Adrenal gland (tissue), 12 donors: ENCODE measurements around the gene UNC5CL. TPM values are rescaled to one million over a fixed set of nuclear protein-coding genes. Genes with fewer than 3 reads are reported as not detected.

Source experiments
- DNase-seq, 7 donors: peaks; one replicate each; pipeline ENCODE4 v3.0.0-alpha.2; 2019 to 2020
- H3K27ac ChIP-seq, 5 donors: fragments of 200-600 bp; sonication (generic) in 4 of 5; 1 replicate in 3 of 5; 2 replicates in 2 of 5; pipeline versions ENCODE4 v1.5.1 to v1.8.0; 2016 to 2020; ENCODE audit warnings: mild to moderate bottlenecking in 1 of 5
- H3K27me3 ChIP-seq: fragments of 200-600 bp; 2 replicates; pipeline ENCODE4 v1.8.0; 2021
- H3K36me3 ChIP-seq, 2 donors: fragments of 200-600 bp; replicated peaks in 1 of 2; 1 replicate in 1 of 2; 2 replicates in 1 of 2; pipeline versions ENCODE4 v1.5.1 to v1.8.0; 2018 to 2022
- H3K4me1 ChIP-seq, 2 donors: fragments of 200-600 bp; replicated peaks in 1 of 2; 1 replicate in 1 of 2; 2 replicates in 1 of 2; pipeline versions ENCODE4 v1.5.1 to v1.8.0; 2018 to 2021
- H3K4me3 ChIP-seq, 4 donors: fragments of 200-600 bp; sonication (generic) in 3 of 4; one replicate each; pipeline ENCODE4 v1.5.1; 2016 to 2018
- H3K9me3 ChIP-seq, 3 donors: fragments of 200-600 bp; sonication (generic) in 1 of 3; replicated peaks in 1 of 3; 1 replicate in 2 of 3; 2 replicates in 1 of 3; pipeline versions ENCODE4 v1.5.1 to v1.8.0; 2016 to 2021
- CTCF ChIP-seq, 6 experiments: fragments of 450-650 bp in 4 of 6; fragments of 200-600 bp in 2 of 6; sonication (generic) in 1 of 6; IDR thresholded peaks; 1 replicate in 5 of 6; 2 replicates in 1 of 6; pipeline versions ENCODE4 v1.5.1 to v1.8.0; 2016 to 2021; ENCODE audit warnings: antibody characterized with exemption in 6 of 6, mild to moderate bottlenecking in 2 of 6, moderate library complexity in 1 of 6
- POLR2A ChIP-seq, 2 donors: fragments of 450-650 bp; IDR thresholded peaks; one replicate each; pipeline ENCODE4 v1.6.1; 2017; ENCODE audit warnings: antibody characterized with exemption in 2 of 2, mild to moderate bottlenecking in 2 of 2, moderate library complexity in 1 of 2
- WGBS, 4 donors: extraction: QIAGEN DNeasy Blood & Tissue Kit in 2 of 4; methylation state at CpG; one replicate each; pipeline versions ENCODE4 v1.1.5 to v1.1.7; 2013 to 2017; 5-methylcytosine and 5-hydroxymethylcytosine counted together
- intact Hi-C, 2 donors: fragments of 100-400 bp; cut with DNase I; formaldehyde crosslinking; loops; one replicate each; pipeline versions ENCODE4 v1.14.1 to v1.15.0; 2022 to 2023
- polyA plus RNA-seq, 3 donors: library from polyadenylated mRNA; stranded (reverse); fragments of 200-250 nt in 2 of 3; fragments of 350-450 nt in 1 of 3; fragmentation: Illumina TruSeq in 1 of 3; extraction: RNeasy Lipid Tissue Mini Kit (QIAGEN cat#74804) in 1 of 3; gene quantifications; one replicate each; pipeline ENCODE4 v1.2.3, GENCODE V29; 2013 to 2014
- total RNA-seq, 9 donors: library from RNA; depleted of rRNA in 4 of 9; stranded (reverse); fragments of >200 nt in 4 of 9; fragments of 120-200 nt in 1 of 9; fragmentation: NEBNext Ultra II Directional in 1 of 9; extraction: Animal tissue kit (Norgen Biotek cat#: 25700) in 1 of 9; gene quantifications; one replicate each; pipeline versions ENCODE4 v1.1.0 to v1.2.4, GENCODE V29; 2013 to 2023
- donor health status: healthy with polysubstance abuse.
- donor health status: Bipolar disorder and iron deficiency.
- donor health status: DM: yes; HTN: yes; CAD: no.
- donor health status: DM: no; HTN: no; CAD: no.
- donor health status: DM: no; HTN: no; CAD: no.
- donor health status: DM: yes; HTN: yes; CAD: no.

The UNC5CL gene
- total and polyA plus RNA-seq, 12 donors = 0.20 to 1.6 (median 0.86) TPM

- peak; percentile 86 to 93 (median 89) for DNase-seq
- WGBS, 4 donors = 0 to 2% (median 1%) methylated on average over 20 to 74 of the region's 74 CpGs
- intact Hi-C loops = no loop called here
- Histone ChIP-seq H3K36me3 (peaks cover 0 to 12% of the 10 kb centered on the region in 2 donors), H3K4me3 (peak overlapping the region; percentile 62 to 98 (median 85)), H3K27me3 (no peaks in the 10 kb centered on the region), H3K4me1 (peaks cover 19 to 27% of the 10 kb centered on the region in 2 donors), H3K27ac (peak overlapping the region; percentile 95 to 100 (median 99)), H3K9me3 (no peaks in the 10 kb centered on the region)
- TF ChIP-seq POLR2A (IDR thresholded peaks at IDR 0.05) (peak; percentile 96 to 97), CTCF (IDR thresholded peaks at IDR 0.05) (peak in 5 of 6 experiments; percentile 25 to 70 (median 45))
Measured at GRCh38 chr6:41073203-41073967, 34.4 kb upstream of the UNC5CL start.

- H3K27me3 ChIP-seq = no peaks in the 10 kb centered on the region
- TF ChIP-seq POLR2A (IDR thresholded peaks at IDR 0.05) (no peak), CTCF (IDR thresholded peaks at IDR 0.05) (no peak)
- peak within 1 kb of the TSS; percentile 62 to 98 (median 85) for H3K4me3 ChIP-seq
- DNase-seq = no peak
- H3K4me1 ChIP-seq = peaks cover 19 to 27% of the 10 kb centered on the region in 2 donors
- H3K9me3 ChIP-seq = no peaks in the 10 kb centered on the region
- intact Hi-C loops = no loop called here
- peak within 1 kb of the TSS; percentile 97 to 100 (median 99) for H3K27ac ChIP-seq
- peaks cover 0 to 12% of the 10 kb centered on the region in 2 donors for H3K36me3 ChIP-seq
- 0% methylated on average over 4 to 37 of the region's 37 CpGs; no CpG with 5 or more reads in 1 of the 4 donors for WGBS, 4 donors
Measured at GRCh38 chr6:41072836-41073202, 33.8 kb upstream of the UNC5CL start, which contains the start of gene NFYA. TSS of gene NFYA (plus strand) at chr6:41072974. CDS start at chr6:41079090, 6,116 bp downstream.

- H3K4me1 ChIP-seq = peaks cover 19 to 27% of the 10 kb centered on the region in 2 donors
- peak; percentile 99 to 100 (median 100) for DNase-seq
- H3K36me3 ChIP-seq = peaks cover 0 to 12% of the 10 kb centered on the region in 2 donors
- H3K27me3 ChIP-seq = no peaks in the 10 kb centered on the region
- 0% methylated on average over 51 to 63 of the region's 63 CpGs for WGBS, 4 donors
- intact Hi-C loops = no loop called here
- peak in 2 of 6 experiments; percentile 13 to 28 for TF ChIP-seq CTCF (IDR thresholded peaks at IDR 0.05)
- TF ChIP-seq POLR2A (IDR thresholded peaks at IDR 0.05) = peak; percentile 50 to 83
- peak within 1 kb of the TSS; percentile 97 to 100 (median 99) for H3K27ac ChIP-seq
- no peaks in the 10 kb centered on the region for H3K9me3 ChIP-seq
- peak within 1 kb of the TSS; percentile 62 to 98 (median 85) for H3K4me3 ChIP-seq
Measured at GRCh38 chr6:41071923-41072835, 33.2 kb upstream of the UNC5CL start, which contains the start of gene OARD1. TSS of gene OARD1 (minus strand) at chr6:41072356. CDS start at chr6:41071634, 722 bp downstream.
